Measurements from ENCODE around the gene PHF14. TPM values are rescaled to one million over a fixed set of nuclear protein-coding genes. Genes with fewer than 3 reads are reported as not detected.

Gene PHF14
- total and polyA plus RNA-seq, 2 experiments from 2014 or later: 10.1 to 17.0 TPM

DNA sequence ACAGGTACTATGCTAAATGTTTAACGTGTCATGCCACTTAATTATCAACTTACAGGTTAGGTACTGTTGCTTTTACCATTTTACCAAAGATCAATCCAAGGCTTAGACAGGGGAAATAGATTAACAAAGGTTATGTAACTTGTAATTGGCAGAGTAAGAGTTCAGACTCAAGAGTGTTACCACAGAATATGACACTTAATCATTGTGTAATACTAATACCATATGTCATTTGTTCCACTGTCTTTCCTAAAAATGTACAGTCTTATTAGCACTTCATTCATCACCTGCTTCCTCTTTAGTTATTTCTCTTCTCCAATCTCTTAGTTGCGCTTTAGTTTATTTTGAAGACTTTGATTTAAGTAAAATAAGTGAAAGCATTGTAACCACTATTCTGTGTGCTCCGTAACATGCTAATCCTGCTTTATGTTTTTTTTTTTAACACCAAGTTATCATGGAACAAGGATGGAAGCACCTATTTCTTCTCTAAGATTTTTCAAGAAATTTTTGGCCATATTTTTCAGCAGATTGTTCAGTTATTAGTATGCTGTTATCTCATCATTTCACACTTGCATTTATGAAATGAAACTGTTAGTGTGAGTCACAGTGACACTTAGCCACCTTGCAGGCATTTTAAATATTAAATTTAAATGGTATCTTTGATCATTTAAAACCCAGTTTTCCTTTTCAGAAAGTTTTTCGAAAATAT lies 197.3 kb downstream of the PHF14 start:
- Histone ChIP-seq H3K79me2 (ENCODE audit: insufficient read depth) (no peaks in the 10 kb centered on the region), H3K4me3 (no peak overlapping the region), H3K36me3 (ENCODE audit: low read depth) (no peaks in the 10 kb centered on the region), H3K9me3 (ENCODE audit: low read depth) (no peaks in the 10 kb centered on the region), H3K9me2 (ENCODE audit: insufficient read depth) (no peaks in the 10 kb centered on the region), H3K27me3 (replicated peaks; ENCODE audit: insufficient read depth) (no peaks in the 10 kb centered on the region), H3K4me1 (ENCODE audit: insufficient read depth) (no peaks in the 10 kb centered on the region), H3K4me2 (ENCODE audit: unreplicated experiment) (no peak overlapping the region), H2AFZ (no peak overlapping the region), H3K27ac (no peak overlapping the region), H3F3A (ENCODE audit: insufficient read depth) (no peaks in the 10 kb centered on the region), H4K20me1 (ENCODE audit: insufficient read depth) (no peaks in the 10 kb centered on the region), H3K9ac (no peak overlapping the region)
- in situ Hi-C loops (cut with MboI): no loop called here
- WGBS, 2 experiments (ENCODE audit: low coverage in 1 of 2, low lambda C conversion rate in 2 of 2, missing lambda C conversion rate in 2 of 2): 96 to 97% methylated on average over 4 of the region's 4 CpGs
- TF ChIP-seq EZH2 (IDR thresholded peaks at IDR 0.05; ENCODE audit: insufficient read depth, poor library complexity, severe bottlenecking): no peak
- no peak for TF ChIP-seq EZH2phosphoT487 (IDR thresholded peaks at IDR 0.05; ENCODE audit: insufficient read depth, low read depth)
- DNase-seq: no peak

DNA sequence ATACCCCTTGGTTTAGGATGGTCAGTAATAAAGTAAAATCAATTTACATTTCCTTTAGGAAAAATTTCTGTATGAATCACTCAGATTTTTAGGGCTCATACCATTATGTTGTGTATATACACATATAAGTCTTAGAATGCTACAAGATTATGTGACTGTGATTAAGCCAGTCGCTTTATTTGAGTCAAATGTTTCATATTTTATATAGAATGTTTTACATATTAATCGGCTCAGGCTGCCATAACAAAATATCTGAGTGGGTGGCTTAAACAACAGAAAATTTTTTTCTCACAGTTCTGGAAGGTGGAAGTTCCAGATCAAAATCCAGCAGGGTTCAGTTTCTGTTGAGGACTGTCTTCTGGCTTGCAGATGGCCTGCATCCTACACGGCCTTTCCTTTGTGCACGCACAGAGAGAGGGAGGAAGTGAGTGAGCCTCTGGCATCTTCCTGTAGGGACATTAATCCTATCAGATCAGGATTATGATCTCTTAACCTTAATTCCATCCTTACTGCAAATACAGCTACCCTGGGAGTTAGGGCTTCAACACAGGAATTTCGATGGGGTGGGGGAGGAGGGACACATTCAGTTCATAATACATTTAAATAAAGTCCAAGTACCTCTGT lies 198.0 kb downstream of the PHF14 start:
- Histone ChIP-seq H2AFZ (no peak overlapping the region), H3F3A (ENCODE audit: insufficient read depth) (no peaks in the 10 kb centered on the region), H3K36me3 (ENCODE audit: low read depth) (no peaks in the 10 kb centered on the region), H3K9me2 (ENCODE audit: insufficient read depth) (no peaks in the 10 kb centered on the region), H3K79me2 (ENCODE audit: insufficient read depth) (no peaks in the 10 kb centered on the region), H3K9me3 (ENCODE audit: low read depth) (no peaks in the 10 kb centered on the region), H3K4me1 (ENCODE audit: insufficient read depth) (no peaks in the 10 kb centered on the region), H3K4me2 (ENCODE audit: unreplicated experiment) (no peak overlapping the region), H3K4me3 (no peak overlapping the region), H3K9ac (no peak overlapping the region), H3K27ac (no peak overlapping the region), H4K20me1 (ENCODE audit: insufficient read depth) (no peaks in the 10 kb centered on the region), H3K27me3 (replicated peaks; ENCODE audit: insufficient read depth) (no peaks in the 10 kb centered on the region)
- in situ Hi-C loops (cut with MboI): no loop called here
- WGBS, 2 experiments (ENCODE audit: low coverage in 1 of 2, low lambda C conversion rate in 2 of 2, missing lambda C conversion rate in 2 of 2): 81 to 83% methylated on average over 5 of the region's 5 CpGs
- no peak for DNase-seq
- TF ChIP-seq EZH2phosphoT487 (IDR thresholded peaks at IDR 0.05; ENCODE audit: insufficient read depth, low read depth): no peak
- no peak for TF ChIP-seq EZH2 (IDR thresholded peaks at IDR 0.05; ENCODE audit: insufficient read depth, poor library complexity, severe bottlenecking)

DNA sequence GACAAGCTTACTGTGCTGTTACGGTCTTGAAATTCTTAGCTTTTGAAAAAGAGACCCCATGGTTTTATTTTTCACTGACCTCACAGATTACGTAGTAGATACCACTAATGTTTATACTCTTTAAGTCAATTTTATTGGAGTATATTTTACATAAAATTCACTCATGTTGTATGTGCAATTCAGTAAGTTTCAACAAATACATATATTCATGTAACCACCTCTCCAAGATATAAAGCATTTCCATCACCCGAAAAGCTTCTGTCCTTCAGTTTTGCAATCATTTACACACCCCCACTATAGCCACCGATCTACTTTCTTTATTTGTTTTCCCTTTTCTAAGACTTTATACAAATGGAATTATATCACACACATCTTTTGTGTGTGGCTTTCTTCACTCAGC lies 199.2 kb downstream of the PHF14 start:
- H3K4me3 ChIP-seq: no peak overlapping the region
- H3K36me3 ChIP-seq (ENCODE audit: low read depth): no peaks in the 10 kb centered on the region
- no peaks in the 10 kb centered on the region for H3K9me3 ChIP-seq (ENCODE audit: low read depth)
- no peak for DNase-seq
- no peak overlapping the region for H3K4me2 ChIP-seq (ENCODE audit: unreplicated experiment)
- no peak overlapping the region for H3K9ac ChIP-seq
- TF ChIP-seq EZH2phosphoT487 (IDR thresholded peaks at IDR 0.05; ENCODE audit: insufficient read depth, low read depth) (no peak), EZH2 (IDR thresholded peaks at IDR 0.05; ENCODE audit: insufficient read depth, poor library complexity, severe bottlenecking) (no peak)
- WGBS, 2 experiments (ENCODE audit: low coverage in 1 of 2, low lambda C conversion rate in 2 of 2, missing lambda C conversion rate in 2 of 2): 93 to 99% methylated on average over 4 of the region's 4 CpGs
- H3K9me2 ChIP-seq (ENCODE audit: insufficient read depth): no peaks in the 10 kb centered on the region
- H3K4me1 ChIP-seq (ENCODE audit: insufficient read depth): no peaks in the 10 kb centered on the region
- H4K20me1 ChIP-seq (ENCODE audit: insufficient read depth): no peaks in the 10 kb centered on the region
- H3F3A ChIP-seq (ENCODE audit: insufficient read depth): no peaks in the 10 kb centered on the region
- in situ Hi-C loops (cut with MboI): no loop called here
- no peaks in the 10 kb centered on the region for H3K27me3 ChIP-seq (replicated peaks; ENCODE audit: insufficient read depth)
- no peaks in the 10 kb centered on the region for H3K79me2 ChIP-seq (ENCODE audit: insufficient read depth)
- H3K27ac ChIP-seq: no peak overlapping the region
- H2AFZ ChIP-seq: no peak overlapping the region

DNA sequence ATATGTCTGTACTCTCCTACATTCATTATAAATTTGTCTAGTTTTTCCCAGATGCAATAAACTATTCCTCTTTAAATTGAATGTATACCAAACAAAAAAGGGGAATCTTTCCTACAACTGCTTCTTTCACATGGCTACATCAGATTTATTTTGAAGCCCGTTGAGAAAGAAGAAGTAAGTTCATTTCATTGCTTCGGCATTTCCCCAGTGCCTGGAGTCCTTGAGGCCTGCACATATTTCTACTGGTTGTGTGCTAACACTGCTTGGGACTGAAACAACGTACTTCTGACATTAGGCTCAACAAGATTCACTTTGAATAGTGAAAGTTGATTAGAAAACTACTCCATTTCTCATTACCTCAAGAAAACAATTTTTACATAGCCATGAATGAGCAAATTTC lies 201.7 kb downstream of the PHF14 start:
- no peaks in the 10 kb centered on the region for H3K79me2 ChIP-seq (ENCODE audit: insufficient read depth)
- no peak for DNase-seq
- H3K36me3 ChIP-seq (ENCODE audit: low read depth): no peaks in the 10 kb centered on the region
- no peaks in the 10 kb centered on the region for H4K20me1 ChIP-seq (ENCODE audit: insufficient read depth)
- in situ Hi-C loops (cut with MboI): no loop called here
- no peak for TF ChIP-seq EZH2 (IDR thresholded peaks at IDR 0.05; ENCODE audit: insufficient read depth, poor library complexity, severe bottlenecking)
- TF ChIP-seq EZH2phosphoT487 (IDR thresholded peaks at IDR 0.05; ENCODE audit: insufficient read depth, low read depth): no peak
- H3K4me2 ChIP-seq (ENCODE audit: unreplicated experiment): no peak overlapping the region
- 79 to 83% methylated on average over 3 of the region's 3 CpGs for WGBS, 2 experiments (ENCODE audit: low coverage in 1 of 2, low lambda C conversion rate in 2 of 2, missing lambda C conversion rate in 2 of 2)
- H3K4me3 ChIP-seq: no peak overlapping the region
- no peaks in the 10 kb centered on the region for H3K9me2 ChIP-seq (ENCODE audit: insufficient read depth)
- no peaks in the 10 kb centered on the region for H3K27me3 ChIP-seq (replicated peaks; ENCODE audit: insufficient read depth)
- H3K27ac ChIP-seq: no peak overlapping the region
- no peaks in the 10 kb centered on the region for H3K4me1 ChIP-seq (ENCODE audit: insufficient read depth)
- no peaks in the 10 kb centered on the region for H3F3A ChIP-seq (ENCODE audit: insufficient read depth)
- H3K9ac ChIP-seq: no peak overlapping the region
- no peak overlapping the region for H2AFZ ChIP-seq
- no peaks in the 10 kb centered on the region for H3K9me3 ChIP-seq (ENCODE audit: low read depth)

Data from GM23248 (cell line).